ENCODE data around the gene SSU72. TPM values are rescaled to one million over a fixed set of nuclear protein-coding genes. Genes with fewer than 3 reads are reported as not detected.
A peak's percentile ranks its signal among the peaks of the same experiment; 100 is the strongest.

Gene SSU72
- total RNA-seq, 1 experiment from 2014 or later: 179 TPM

DNA sequence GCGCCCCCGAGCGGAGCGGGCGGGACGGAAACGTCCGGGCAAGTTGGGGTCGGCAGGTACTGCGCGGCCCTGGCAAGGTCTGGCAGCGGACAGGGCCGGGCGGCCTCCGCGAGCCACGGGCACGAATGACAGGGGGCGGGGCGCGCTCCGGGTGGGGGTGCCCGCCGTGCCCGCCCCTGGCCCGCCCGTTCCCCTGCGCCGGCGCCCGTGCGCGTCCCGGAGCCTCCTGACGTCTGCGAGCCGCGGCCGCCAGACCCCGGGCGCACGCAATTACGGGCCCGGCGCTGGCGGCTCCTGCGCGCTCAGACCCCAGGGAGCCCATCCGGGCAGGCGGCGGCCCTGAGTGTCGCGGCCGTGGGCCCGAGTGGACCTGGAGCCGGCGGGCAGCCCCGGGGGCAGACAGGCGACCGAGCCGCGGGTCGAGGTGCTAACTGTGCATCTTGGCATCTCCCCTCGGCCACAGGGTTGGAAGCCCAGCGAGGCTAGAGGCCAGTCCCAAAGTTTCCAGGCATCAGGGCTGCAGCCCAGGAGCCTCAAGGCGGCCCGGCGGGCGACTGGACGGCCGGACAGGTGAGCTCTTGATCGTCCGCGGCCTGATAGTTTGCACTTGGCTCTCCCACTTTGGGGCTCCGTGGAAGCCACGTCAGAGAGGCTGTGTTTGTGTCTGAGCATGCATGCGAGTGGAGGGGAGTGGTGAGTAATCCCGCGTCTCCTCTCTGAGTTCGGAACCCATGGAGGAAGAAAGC, 41.6 kb upstream of the SSU72 start:
- TF ChIP-seq CTCF (conservative IDR thresholded peaks at IDR 0.05): no peak
- H3K9me3 Mint-ChIP-seq: no peaks in the 10 kb centered on the region; a peak in 1 of 5 replicates
- no peaks in the 10 kb centered on the region for H3K27me3 Mint-ChIP-seq (ENCODE audit: low read depth)
- peaks cover 0 to 15% (median 6%) of the 10 kb centered on the region in 3 experiments; a peak in 5 of 7 replicates for H3K36me3 Mint-ChIP-seq (ENCODE audit: insufficient read depth in 1 of 3, low read depth in 3 of 3)
- Histone ChIP-seq H2BK120ac (ENCODE audit: low read depth, low read length, poor library complexity, severe bottlenecking) (no peak overlapping the region), H4K5ac (ENCODE audit: insufficient read length, low read depth, low read length) (no peak overlapping the region), H3K27ac (ENCODE audit: insufficient read length, low read depth, low read length) (no peak overlapping the region), H2BK5ac (ENCODE audit: insufficient read length, low read length) (no peak overlapping the region), H3K4ac (ENCODE audit: low read depth, low read length) (no peak overlapping the region), H3K79me2 (ENCODE audit: insufficient read depth, low read length) (no peaks in the 10 kb centered on the region), H2BK15ac (ENCODE audit: low read depth, low read length) (no peak overlapping the region), H3K56ac (ENCODE audit: insufficient read length, low read depth, low read length) (no peak overlapping the region), H2AK5ac (ENCODE audit: insufficient read length, low read length) (no peak overlapping the region), H4K8ac (replicated peaks; ENCODE audit: insufficient read length, low read depth, low read length) (no peak overlapping the region), H3K9me3 (ENCODE audit: control insufficient read depth, low read depth, low read length) (no peaks in the 10 kb centered on the region), H3K14ac (ENCODE audit: insufficient read depth, low read length) (no peak overlapping the region), H2AFZ (ENCODE audit: low read length) (no peak overlapping the region), H2BK20ac (ENCODE audit: low read depth, low read length, poor library complexity, severe bottlenecking) (no peak overlapping the region), H3K18ac (ENCODE audit: insufficient read length, low read depth, low read length) (no peak overlapping the region), H3K23ac (ENCODE audit: insufficient read length, low read depth, low read length) (no peak overlapping the region), H4K91ac (ENCODE audit: insufficient read length, low read depth, low read length) (no peak overlapping the region), H3K27me3 (ENCODE audit: insufficient read depth, low read length) (no peaks in the 10 kb centered on the region), H3T11ph (ENCODE audit: low read length) (no peak overlapping the region), H3K79me1 (ENCODE audit: insufficient read depth, low read depth, low read length, poor library complexity, severe bottlenecking) (no peaks in the 10 kb centered on the region), H3K9ac (ENCODE audit: extremely low read depth, insufficient read length, low read length) (no peak overlapping the region), H3K23me2 (ENCODE audit: insufficient read length, low read depth, low read length, poor library complexity, severe bottlenecking) (peaks cover 15% of the 10 kb centered on the region), H3K4me2 (ENCODE audit: insufficient read depth, insufficient read length, low read length) (peak overlapping the region; percentile 62), H3K4me1 (ENCODE audit: insufficient read depth, low read length) (peaks cover 5% of the 10 kb centered on the region; the same call in 1 of the 2 replicates), H2BK12ac (ENCODE audit: insufficient read length, low read depth, low read length) (no peak overlapping the region), H4K20me1 (ENCODE audit: control insufficient read depth, insufficient read depth, insufficient read length) (no peaks in the 10 kb centered on the region)
- WGBS (ENCODE audit: extremely low coverage, insufficient read length, low lambda C conversion rate): no CpG with 5 or more reads among the region's 80 CpGs
- peak overlapping the region; percentile 74 to 86 for H3K4me3 Mint-ChIP-seq
- DNase-seq: peak; percentile 27
- peaks cover 16 to 19% of the 10 kb centered on the region in 2 experiments for H3K4me1 Mint-ChIP-seq
- no peak overlapping the region for H3K27ac Mint-ChIP-seq
